Mesenchymal stem cell (in vitro differentiated cells and primary cell): ENCODE measurements around the gene CBX2.

Experiments
- DNase-seq: peaks from one replicate; pipeline ENCODE4 v3.0.0-alpha.2; 2013
- H2AFZ ChIP-seq: one replicate; pipeline ENCODE4 v1.6.1; 2013; ENCODE audit warnings: low read depth, mild to moderate bottlenecking, control low read depth, inconsistent platforms, low read length, moderate library complexity
- H2AK5ac ChIP-seq: 2 replicates; pipeline ENCODE4 v1.6.1; 2013; ENCODE audit warnings: low read length, moderate library complexity, mild to moderate bottlenecking, inconsistent platforms; ENCODE audit not compliant: severe bottlenecking
- H2BK120ac ChIP-seq: one replicate; pipeline ENCODE4 v1.6.1; 2013; ENCODE audit warnings: low read depth, mild to moderate bottlenecking, inconsistent platforms, low read length, moderate library complexity
- H2BK12ac ChIP-seq, 2 experiments: one replicate each; pipeline ENCODE4 v1.6.1; 2013; ENCODE audit warnings: inconsistent platforms in 2 of 2, low read length in 2 of 2, mild to moderate bottlenecking in 2 of 2, moderate library complexity in 2 of 2, control low read depth in 1 of 2
- H2BK15ac ChIP-seq: one replicate; pipeline ENCODE4 v1.6.1; 2013; ENCODE audit warnings: mild to moderate bottlenecking, low read depth, inconsistent platforms; ENCODE audit not compliant: poor library complexity, severe bottlenecking
- H2BK5ac ChIP-seq: 2 replicates; pipeline ENCODE4 v1.6.1; 2013; ENCODE audit warnings: low read depth, mild to moderate bottlenecking, low read length, control low read depth, inconsistent platforms; ENCODE audit not compliant: poor library complexity, severe bottlenecking
- H3K14ac ChIP-seq, 2 experiments: one replicate each; pipeline ENCODE4 v1.6.1; 2013; ENCODE audit warnings: inconsistent platforms in 2 of 2, low read length in 2 of 2, control low read depth in 1 of 2, mild to moderate bottlenecking in 1 of 2, moderate library complexity in 1 of 2
- H3K18ac ChIP-seq, 2 experiments: one replicate each; pipeline ENCODE4 v1.6.1; 2013; ENCODE audit warnings: inconsistent platforms in 2 of 2, low read length in 2 of 2, control low read depth in 1 of 2, low read depth in 1 of 2, mild to moderate bottlenecking in 1 of 2
- H3K23ac ChIP-seq, 2 experiments: one replicate each; pipeline ENCODE4 v1.6.1; 2013; ENCODE audit warnings: inconsistent platforms in 2 of 2, low read length in 2 of 2, mild to moderate bottlenecking in 2 of 2, moderate library complexity in 2 of 2, control low read depth in 1 of 2
- H3K27ac ChIP-seq: 2 replicates; pipeline ENCODE4 v1.5.1; 2013; ENCODE audit warnings: mild to moderate bottlenecking, moderate library complexity, low read length, control low read depth, inconsistent platforms; ENCODE audit not compliant: poor library complexity, severe bottlenecking
- H3K27me3 ChIP-seq, 2 experiments: 2 replicates each; pipeline versions ENCODE4 v1.6.1 to v1.7.0; 2013; ENCODE audit warnings: low read length in 2 of 2, mild to moderate bottlenecking in 2 of 2, moderate library complexity in 2 of 2, control low read depth in 1 of 2, inconsistent platforms in 1 of 2; ENCODE audit not compliant: control insufficient read depth in 1 of 2, insufficient read depth in 1 of 2
- H3K36me3 ChIP-seq, 2 experiments: 2 replicates each; pipeline versions ENCODE4 v1.6.1 to v1.7.0; 2013; ENCODE audit warnings: low read length in 2 of 2, control low read depth in 1 of 2, inconsistent platforms in 1 of 2, low read depth in 1 of 2, mild to moderate bottlenecking in 1 of 2; ENCODE audit not compliant: insufficient read depth in 2 of 2, control insufficient read depth in 1 of 2
- H3K4ac ChIP-seq, 2 experiments: one replicate each; pipeline ENCODE4 v1.6.1; 2013; ENCODE audit warnings: inconsistent platforms in 2 of 2, low read length in 2 of 2, mild to moderate bottlenecking in 2 of 2, moderate library complexity in 2 of 2, control low read depth in 1 of 2, low read depth in 1 of 2
- H3K4me1 ChIP-seq: 2 replicates; pipeline ENCODE4 v1.6.1; 2013; ENCODE audit warnings: low read depth, low read length, control low read depth; ENCODE audit not compliant: control insufficient read depth, insufficient read depth
- H3K4me2 ChIP-seq: 2 replicates; pipeline ENCODE4 v1.6.1; 2013; ENCODE audit warnings: low read length, mild to moderate bottlenecking, inconsistent platforms; ENCODE audit not compliant: poor library complexity, severe bottlenecking
- H3K4me3 ChIP-seq, 2 experiments: 2 replicates each; pipeline versions ENCODE4 v1.5.1 to v1.7.0; 2013; ENCODE audit warnings: low read length in 2 of 2, mild to moderate bottlenecking in 2 of 2, control low read depth in 1 of 2, low read depth in 1 of 2; ENCODE audit not compliant: insufficient read depth in 1 of 2
- H3K79me1 ChIP-seq: replicated peaks from 2 replicates; pipeline ENCODE4 v1.6.1; 2013; ENCODE audit warnings: mild to moderate bottlenecking, control low read depth, low read length, inconsistent platforms; ENCODE audit not compliant: poor library complexity, severe bottlenecking
- H3K9ac ChIP-seq: 2 replicates; pipeline ENCODE4 v1.7.0; 2013; ENCODE audit warnings: mild to moderate bottlenecking, low read length, moderate library complexity
- H3K9me3 ChIP-seq: 2 replicates; pipeline ENCODE4 v1.7.0; 2013; ENCODE audit warnings: mild to moderate bottlenecking, low read length; ENCODE audit not compliant: control insufficient read depth
- H4K8ac ChIP-seq: one replicate; pipeline ENCODE4 v1.6.1; 2013; ENCODE audit warnings: inconsistent platforms, mild to moderate bottlenecking, low read length, moderate library complexity
- H4K91ac ChIP-seq: one replicate; pipeline ENCODE4 v1.6.1; 2013; ENCODE audit warnings: mild to moderate bottlenecking, low read length, inconsistent platforms
- WGBS: methylation state at CpG from one replicate; pipeline ENCODE4 v1.1.7; 2013; ENCODE audit warnings: mixed read lengths; 5-methylcytosine and 5-hydroxymethylcytosine counted together

CBX2 gene

DNA sequence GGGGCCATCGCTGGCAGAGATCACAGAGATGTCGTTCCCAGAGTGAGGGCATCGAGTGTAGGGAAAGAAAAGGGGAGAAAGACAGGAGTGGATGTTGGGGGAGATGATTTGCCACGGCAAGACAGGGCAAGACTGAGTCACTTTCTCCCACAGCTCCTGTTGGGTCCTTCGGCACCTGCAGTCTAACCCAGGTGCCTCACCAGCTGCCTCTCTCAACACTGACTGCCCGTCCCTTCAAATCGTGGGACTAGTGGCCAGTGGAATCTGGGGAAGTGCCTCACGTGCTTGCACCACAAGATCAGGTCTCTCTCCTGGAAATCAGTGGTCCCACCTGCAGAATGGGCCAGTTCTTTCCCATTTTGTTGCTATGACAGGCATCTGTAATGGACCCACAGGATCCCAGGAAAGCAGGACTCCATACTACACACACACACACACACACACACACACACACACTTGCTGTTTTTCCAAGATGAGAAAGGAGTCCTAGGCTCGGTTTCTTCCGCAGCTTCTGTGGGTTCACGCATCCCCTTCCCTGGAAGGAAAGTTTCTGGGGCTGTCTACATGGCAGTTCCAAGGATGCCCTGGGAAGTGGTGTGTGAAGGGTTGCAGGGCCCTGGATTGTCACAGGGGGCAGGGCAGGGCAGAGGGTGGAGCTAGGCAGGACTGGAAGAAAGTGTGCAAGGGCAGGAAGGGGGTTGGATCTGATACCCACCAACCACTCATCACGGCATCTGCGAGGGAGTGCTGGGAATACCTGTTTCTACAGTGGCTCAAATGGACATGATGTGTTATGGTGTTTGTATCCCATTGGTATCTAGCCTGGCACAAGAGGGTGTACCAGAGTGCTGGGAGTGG is 29.1 kb downstream of the CBX2 start:
- no peak overlapping the region for H4K8ac ChIP-seq
- no peak overlapping the region for H3K23ac ChIP-seq
- no peak overlapping the region for H4K91ac ChIP-seq
- no peak overlapping the region for H3K14ac ChIP-seq
- H3K79me1 ChIP-seq = no peaks in the 10 kb centered on the region
- peaks cover 32% of the 10 kb centered on the region for H3K4me1 ChIP-seq
- H3K9ac ChIP-seq = no peak overlapping the region
- 60% methylated on average over 13 of the region's 13 CpGs for WGBS
- H2BK5ac ChIP-seq = no peak overlapping the region
- no peak overlapping the region for H2BK12ac ChIP-seq
- no peak overlapping the region for H2AFZ ChIP-seq
- no peak overlapping the region for H3K4ac ChIP-seq
- DNase-seq = no peak
- H3K27ac ChIP-seq = no peak overlapping the region
- no peak overlapping the region for H2BK120ac ChIP-seq
- H2BK15ac ChIP-seq = no peak overlapping the region
- no peak overlapping the region for H3K4me3 ChIP-seq
- no peak overlapping the region for H3K18ac ChIP-seq
- no peak overlapping the region for H2AK5ac ChIP-seq
- no peaks in the 10 kb centered on the region for H3K36me3 ChIP-seq
- peaks cover 3% of the 10 kb centered on the region for H3K9me3 ChIP-seq
- H3K4me2 ChIP-seq = no peak overlapping the region
- H3K27me3 ChIP-seq = peaks cover 92 to 96% of the 10 kb centered on the region in 2 experiments

DNA sequence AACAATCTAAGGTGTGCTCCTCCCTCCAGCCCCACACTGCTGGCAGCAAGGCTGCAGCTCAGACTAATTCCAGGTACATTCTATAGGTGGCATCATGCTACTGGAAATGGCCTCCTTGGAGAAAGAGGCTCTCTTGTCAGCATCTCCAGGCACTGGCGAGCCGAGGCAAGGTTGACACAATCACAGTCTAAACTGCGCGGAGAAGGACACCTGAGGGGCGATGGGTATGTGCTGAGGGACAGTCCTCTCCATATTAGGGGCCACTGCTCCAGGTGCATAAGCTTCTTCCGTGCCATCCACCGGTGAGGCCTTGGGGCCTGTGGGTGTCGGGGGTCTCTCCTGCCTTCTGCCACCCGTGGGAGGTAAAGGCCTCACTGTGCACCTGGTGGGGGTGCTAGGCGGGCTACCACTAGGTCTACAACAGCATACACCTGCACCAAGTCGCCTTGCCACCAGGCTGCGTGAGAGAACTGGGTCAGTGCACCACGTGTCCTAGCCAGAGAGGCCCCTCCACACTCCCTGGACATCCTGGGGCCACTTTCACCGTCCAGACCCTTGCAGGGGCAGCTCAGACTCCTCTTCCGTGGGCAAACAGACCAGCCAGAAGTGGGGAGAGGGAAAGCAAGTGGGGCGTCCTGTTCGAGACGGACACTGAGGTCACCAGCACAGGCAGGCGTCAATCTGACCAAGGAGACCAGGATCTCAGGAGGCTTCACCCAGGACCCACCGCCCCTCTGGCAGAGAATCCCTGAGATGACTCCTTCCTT is 31.0 kb downstream of the CBX2 start:
- Histone ChIP-seq H3K27me3 (peaks cover 85 to 89% of the 10 kb centered on the region in 2 experiments), H2BK12ac (no peak overlapping the region), H3K18ac (no peak overlapping the region), H2AFZ (no peak overlapping the region), H4K91ac (no peak overlapping the region), H2AK5ac (no peak overlapping the region), H3K14ac (no peak overlapping the region), H2BK15ac (peak overlapping the region; percentile 57), H3K36me3 (no peaks in the 10 kb centered on the region), H3K4me3 (no peak overlapping the region), H3K9ac (no peak overlapping the region), H3K23ac (no peak overlapping the region), H2BK5ac (no peak overlapping the region), H3K4me1 (peaks cover 33% of the 10 kb centered on the region), H4K8ac (no peak overlapping the region), H3K9me3 (no peaks in the 10 kb centered on the region), H2BK120ac (no peak overlapping the region), H3K4me2 (no peak overlapping the region), H3K4ac (no peak overlapping the region), H3K27ac (no peak overlapping the region), H3K79me1 (no peaks in the 10 kb centered on the region)
- no peak for DNase-seq
- WGBS = 16% methylated on average over 20 of the region's 20 CpGs

DNA sequence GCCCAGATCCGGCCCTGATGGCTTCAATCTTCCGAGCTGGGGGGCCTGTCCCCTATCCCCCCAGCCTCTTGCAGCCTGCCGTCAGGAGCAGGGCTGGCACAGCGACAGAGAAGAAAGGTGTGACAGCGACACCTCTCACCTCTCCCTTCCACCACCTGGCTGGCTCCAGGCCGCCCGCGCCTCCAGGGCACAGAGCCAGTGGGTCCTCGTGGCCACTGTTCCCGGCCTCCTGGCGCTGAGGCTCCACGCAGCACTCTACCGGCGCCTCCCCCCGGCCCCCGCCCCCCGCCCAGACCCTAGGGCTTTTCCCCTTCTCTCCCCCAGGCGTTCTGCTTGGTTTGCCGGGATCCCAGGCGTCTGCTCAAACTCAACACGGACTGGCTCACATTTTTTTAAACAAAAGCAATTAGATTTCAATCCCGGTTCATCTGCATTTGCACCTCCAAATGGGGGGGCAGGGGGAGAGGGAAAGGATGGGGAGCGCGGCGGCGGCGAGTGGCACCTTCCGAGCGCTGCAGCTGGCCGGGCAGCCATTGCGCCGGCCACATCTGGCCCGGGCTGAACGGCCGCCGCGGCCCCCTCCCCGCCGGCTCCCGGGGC is 31.7 kb downstream of the CBX2 start:
- H2AFZ ChIP-seq = no peak overlapping the region
- no peaks in the 10 kb centered on the region for H3K9me3 ChIP-seq
- no peak overlapping the region for H3K18ac ChIP-seq
- no peak overlapping the region for H2AK5ac ChIP-seq
- no peak overlapping the region for H3K4ac ChIP-seq
- no peak for DNase-seq
- peak overlapping the region; percentile 29 for H3K4me2 ChIP-seq
- no peak overlapping the region for H4K91ac ChIP-seq
- H3K9ac ChIP-seq = no peak overlapping the region
- H3K27ac ChIP-seq = no peak overlapping the region
- H3K4me3 ChIP-seq = peak overlapping the region in 1 of 2 experiments; percentile 29
- peak overlapping the region; percentile 57 for H2BK15ac ChIP-seq
- 2% methylated on average over 33 of the region's 40 CpGs for WGBS
- no peak overlapping the region for H2BK5ac ChIP-seq
- no peak overlapping the region for H2BK12ac ChIP-seq
- H3K14ac ChIP-seq = no peak overlapping the region
- H3K79me1 ChIP-seq = no peaks in the 10 kb centered on the region
- H4K8ac ChIP-seq = no peak overlapping the region
- H2BK120ac ChIP-seq = no peak overlapping the region
- peaks cover 33% of the 10 kb centered on the region for H3K4me1 ChIP-seq
- no peak overlapping the region for H3K23ac ChIP-seq
- peaks cover 85 to 89% of the 10 kb centered on the region in 2 experiments for H3K27me3 ChIP-seq
- no peaks in the 10 kb centered on the region for H3K36me3 ChIP-seq
